Upper lobe of left lung (tissue), 4 donors: ENCODE data around the gene CTDP1.

ENCODE experiments used
- CTCF ChIP-seq, 6 experiments: fragments of 450-650 bp in 4 of 6; fragments of 200-600 bp in 2 of 6; sonication (generic) in 2 of 6; IDR thresholded peaks; one replicate each; pipeline ENCODE4 v1.5.1; 2016 to 2019; ENCODE audit warnings: antibody characterized with exemption in 6 of 6
- POLR2A ChIP-seq, 4 donors: fragments of 450-650 bp; IDR thresholded peaks; one replicate each; pipeline ENCODE4 v1.5.1; 2016 to 2017; ENCODE audit warnings: antibody characterized with exemption in 4 of 4, mild to moderate bottlenecking in 2 of 4

GRCh38 chr18:79798346-79798998 lies 118.9 kb downstream of the CTDP1 start:
- TF ChIP-seq CTCF (IDR thresholded peaks at IDR 0.05), result no peak
- no peak for TF ChIP-seq POLR2A (IDR thresholded peaks at IDR 0.05)
